PC-3 (cell line): Measurements from ENCODE around the gene SYNJ1. TPM values are rescaled to one million over a fixed set of nuclear protein-coding genes. Genes with fewer than 3 reads are reported as not detected.
A peak's percentile ranks its signal among the peaks of the same experiment; 100 is the strongest.

ENCODE experiments used
- ATAC-seq: fragments of 200-7000 bp; cut with Tn5 transposase; 2 replicates; pipeline ENCODE4 v1.9.1; 2020; ENCODE audit warnings: mild to moderate bottlenecking, moderate library complexity
- BruUV-seq: library from RNA; stranded (reverse); fragments of 400-500 nt; replicated peaks from 2 replicates; lab custom pipeline; 2021; lab: Mats Ljungman, UMichigan
- CTCF ChIA-PET: fragments of 300-600 bp; sonication (Branson Sonifier 250); formaldehyde crosslinking; loops from one replicate; lab custom pipeline; 2022; ENCODE audit warnings: antibody characterized with exemption; lab: Charles Lee
- POLR2A ChIA-PET: fragments of 300-600 bp; sonication (Branson Sonifier 250); formaldehyde crosslinking; loops from one replicate; lab custom pipeline; 2022; ENCODE audit warnings: antibody characterized with exemption; ENCODE audit not compliant: unreplicated experiment; lab: Charles Lee
- DNase-seq: peaks from one replicate; pipeline ENCODE4 v3.0.0-alpha.2; 2015
- H2AFZ ChIP-seq: fragments of 300-600 bp; sonication (generic); 2 replicates; pipeline ENCODE4 v1.6.0; 2016; ENCODE audit warnings: antibody characterized with exemption, low read length
- H3F3A ChIP-seq: fragments of 300-600 bp; sonication (generic); one replicate; pipeline ENCODE4 v1.6.0; 2017; ENCODE audit warnings: antibody characterized with exemption, low read length, control low read depth, mild to moderate bottlenecking; ENCODE audit not compliant: unreplicated experiment
- H3K27ac ChIP-seq: fragments of 300-600 bp; sonication (generic); 2 replicates; pipeline ENCODE4 v1.5.1; 2016; ENCODE audit warnings: mild to moderate bottlenecking, low read length
- H3K27me3 ChIP-seq: fragments of 300-600 bp; sonication (generic); 2 replicates; pipeline ENCODE4 v1.6.1; 2016; ENCODE audit warnings: low read length, mixed read lengths
- H3K36me3 ChIP-seq: fragments of 300-600 bp; sonication (generic); 2 replicates; pipeline ENCODE4 v1.6.1; 2016; ENCODE audit warnings: low read depth, mixed run types, low read length, mixed read lengths
- H3K4me1 ChIP-seq: fragments of 300-600 bp; sonication (generic); 2 replicates; pipeline ENCODE4 v1.5.1; 2016; ENCODE audit warnings: low read length; ENCODE audit not compliant: insufficient read depth
- H3K4me2 ChIP-seq: fragments of 300-600 bp; sonication (generic); 2 replicates; pipeline ENCODE4 v1.6.0; 2016; ENCODE audit warnings: low read length
- H3K4me3 ChIP-seq: fragments of 300-600 bp; sonication (generic); 2 replicates; pipeline ENCODE4 v1.5.1; 2016; ENCODE audit warnings: mild to moderate bottlenecking, low read length, mixed read lengths
- H3K79me2 ChIP-seq: fragments of 300-600 bp; sonication (generic); 2 replicates; pipeline ENCODE4 v1.6.1; 2017; ENCODE audit warnings: low read length, mixed read lengths
- H3K9ac ChIP-seq: fragments of 300-600 bp; sonication (generic); 2 replicates; pipeline ENCODE4 v1.6.0; 2016; ENCODE audit warnings: mild to moderate bottlenecking, low read length
- H3K9me2 ChIP-seq: fragments of 300-600 bp; sonication (generic); replicated peaks from 2 replicates; pipeline ENCODE4 v1.6.1; 2016; ENCODE audit warnings: mixed run types, low read length, mixed read lengths
- H3K9me3 ChIP-seq: fragments of 300-600 bp; sonication (generic); 2 replicates; pipeline ENCODE4 v1.6.1; 2016; ENCODE audit warnings: low read length, mixed read lengths
- H4K20me1 ChIP-seq: fragments of 300-600 bp; sonication (generic); 2 replicates; pipeline ENCODE4 v1.6.1; 2016; ENCODE audit warnings: low read length, mixed read lengths
- CTCF ChIP-seq: fragments of 300-600 bp; sonication (generic); conservative IDR thresholded peaks from 2 replicates; pipeline ENCODE4 v1.5.1; 2017; ENCODE audit warnings: antibody characterized with exemption, low read depth, mild to moderate bottlenecking, low read length
- EZH2 ChIP-seq: fragments of 300-600 bp; sonication (generic); IDR thresholded peaks from one replicate; pipeline ENCODE4 v1.6.1; 2017; ENCODE audit warnings: antibody characterized with exemption, mild to moderate bottlenecking, low read length; ENCODE audit not compliant: unreplicated experiment
- EZH2phosphoT487 ChIP-seq: fragments of 300-600 bp; sonication (generic); IDR thresholded peaks from 2 replicates; pipeline ENCODE4 v1.6.1; 2018; ENCODE audit warnings: mild to moderate bottlenecking, antibody characterized with exemption, low read length, borderline replicate concordance
- intact Hi-C: fragments of 100-400 bp; cut with micrococcal nuclease; formaldehyde crosslinking; loops from 2 replicates; pipeline ENCODE4 v1.9.0; 2023
- total RNA-seq: library from RNA; depleted of rRNA; stranded (reverse); fragments of >200 nt; gene quantifications from 2 replicates; pipeline ENCODE4 v1.2.3, GENCODE V29; 2014

The SYNJ1 gene
- total RNA-seq, 1 experiment from 2014 or later = 7.0 TPM

DNA sequence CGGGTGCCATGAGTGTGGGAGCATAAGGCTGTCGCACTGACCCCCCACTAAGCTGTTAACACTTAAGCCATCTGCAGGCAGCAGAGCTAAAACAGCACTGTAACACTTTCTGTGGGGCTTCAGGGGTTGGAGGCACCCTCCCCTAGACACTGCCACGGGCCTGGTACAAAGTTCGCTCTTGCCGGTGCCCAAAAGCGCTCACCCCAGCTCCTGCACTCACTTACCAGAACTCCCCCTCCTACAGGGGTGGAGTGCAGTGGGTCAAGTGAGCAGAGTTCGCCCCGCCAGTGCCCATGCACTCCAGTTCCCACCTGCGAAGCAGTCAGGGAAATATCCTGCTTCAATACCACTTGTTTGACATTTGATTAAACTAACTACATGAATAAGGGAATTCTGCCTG is 69.3 kb downstream of the SYNJ1 start:
- no peaks in the 10 kb centered on the region for H4K20me1 ChIP-seq
- no peak overlapping the region for H2AFZ ChIP-seq
- DNase-seq (no peak), ATAC-seq (no peak)
- ChIA-PET POLR2A (no interaction called here), CTCF (no interaction called here)
- H3K27ac ChIP-seq = no peak overlapping the region
- intact Hi-C loops = no loop called here
- no peaks in the 10 kb centered on the region for H3F3A ChIP-seq
- no peaks in the 10 kb centered on the region for H3K9me3 ChIP-seq
- H3K9me2 ChIP-seq = no peaks in the 10 kb centered on the region
- H3K36me3 ChIP-seq = peaks cover 12% of the 10 kb centered on the region
- no peak overlapping the region for H3K4me3 ChIP-seq
- peaks cover 10% of the 10 kb centered on the region for H3K4me1 ChIP-seq
- no peaks in the 10 kb centered on the region for H3K27me3 ChIP-seq
- no peaks in the 10 kb centered on the region for H3K79me2 ChIP-seq
- no TSS peak for BruUV-seq
- no peak overlapping the region for H3K4me2 ChIP-seq
- no peak overlapping the region for H3K9ac ChIP-seq
- TF ChIP-seq EZH2phosphoT487 (no peak), CTCF (no peak), EZH2 (no peak)

DNA sequence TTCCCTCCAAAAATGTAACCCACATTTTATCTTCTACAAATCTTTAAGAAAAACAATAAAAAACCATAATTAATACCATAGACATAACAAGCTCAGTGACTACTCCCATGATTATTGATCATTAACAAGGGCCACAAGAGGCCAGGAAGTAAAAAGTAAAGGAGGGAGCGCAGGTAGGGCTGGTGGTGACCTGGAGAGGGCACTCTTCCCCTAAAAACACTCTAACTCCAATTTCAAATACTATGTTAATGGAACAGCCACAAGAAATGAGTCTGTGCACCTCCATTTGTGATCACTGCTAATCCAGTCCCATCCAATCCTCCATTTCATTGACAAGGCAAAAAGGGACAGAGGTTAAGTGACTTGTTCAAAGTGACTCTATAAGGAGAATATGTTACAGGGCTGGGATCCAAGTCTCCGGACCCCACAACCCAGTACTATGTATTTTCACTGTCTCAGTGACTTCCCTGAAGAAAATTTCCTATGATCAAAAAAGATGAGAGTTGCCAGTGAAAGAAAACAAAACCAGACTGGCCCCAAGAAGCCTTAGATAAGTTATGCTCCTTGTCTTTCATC is 74.4 kb downstream of the SYNJ1 start:
- Histone ChIP-seq H3K4me1 (no peaks in the 10 kb centered on the region), H3K4me3 (no peak overlapping the region), H3K9ac (no peak overlapping the region), H3F3A (no peaks in the 10 kb centered on the region), H3K27me3 (no peaks in the 10 kb centered on the region), H3K9me3 (no peaks in the 10 kb centered on the region), H2AFZ (no peak overlapping the region), H3K9me2 (no peaks in the 10 kb centered on the region), H3K36me3 (peaks cover 8% of the 10 kb centered on the region; the same call in 1 of the 2 replicates), H4K20me1 (no peaks in the 10 kb centered on the region), H3K79me2 (no peaks in the 10 kb centered on the region), H3K4me2 (no peak overlapping the region), H3K27ac (no peak overlapping the region)
- CTCF ChIA-PET = interaction anchor here (0.6 kb wide), 1 partner anchor 90 kb away, joined by 4 read pairs; no protein-coding TSS in a partner anchor
- peak; percentile 90 for ATAC-seq
- POLR2A ChIA-PET = no interaction called here
- intact Hi-C loops = loop anchor here (1.0 to 5.0 kb wide), 2 partner anchors 74 to 173 kb away; partner anchors contain the start of gene SYNJ1
- TF ChIP-seq EZH2 (no peak), CTCF (peak; percentile 92)
- BruUV-seq = no TSS peak
- DNase-seq = peak; percentile 51

DNA sequence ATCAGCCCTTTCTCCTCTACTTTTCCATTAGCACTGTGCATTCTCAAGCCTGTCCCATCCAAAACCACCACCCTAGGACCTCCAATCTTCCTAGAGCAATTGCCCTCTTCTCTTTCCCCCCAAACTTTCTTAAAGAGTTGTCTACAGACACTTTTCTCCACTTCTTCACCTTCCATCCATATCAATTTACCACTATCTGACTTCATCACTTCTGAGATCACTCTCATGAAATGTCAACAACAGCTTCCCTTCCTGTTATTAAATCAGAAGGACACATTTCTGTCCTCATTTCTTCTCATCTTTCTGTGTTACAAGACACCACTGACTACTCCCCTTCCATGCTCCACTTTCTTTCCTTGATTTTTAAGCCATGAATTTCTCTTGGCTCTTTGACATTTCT is 79.6 kb downstream of the SYNJ1 start:
- Histone ChIP-seq H3K9me2 (no peaks in the 10 kb centered on the region), H2AFZ (no peak overlapping the region), H3K4me2 (no peak overlapping the region), H4K20me1 (no peaks in the 10 kb centered on the region), H3F3A (no peaks in the 10 kb centered on the region), H3K36me3 (peaks cover 7% of the 10 kb centered on the region; the same call in 1 of the 2 replicates), H3K4me1 (no peaks in the 10 kb centered on the region), H3K79me2 (no peaks in the 10 kb centered on the region), H3K9ac (no peak overlapping the region), H3K27ac (no peak overlapping the region), H3K4me3 (no peak overlapping the region), H3K9me3 (no peaks in the 10 kb centered on the region), H3K27me3 (no peaks in the 10 kb centered on the region)
- no peak for DNase-seq
- no TSS peak for BruUV-seq
- TF ChIP-seq EZH2phosphoT487 (no peak), EZH2 (no peak), CTCF (no peak)
- ATAC-seq = no peak
- ChIA-PET POLR2A (no interaction called here), CTCF (no interaction called here)
- intact Hi-C loops = no loop called here
